Stimulated activated memory B cell treated with anti-CD40 and anti-IgM and Interleukin-4, amounts not matched to agents 10 μg/mL and 1 μg/mL and 100 μg/mL, for 72 hours (primary cell): Measurements from ENCODE around the gene VEGFA.

Experiments used
- ATAC-seq: fragments of 150-1000 bp; cut with Tn5 transposase; 2 replicates; pipeline ENCODE4 v1.10.0; 2021
- H3K27ac Mint-ChIP-seq: one replicate; pipeline ENCODE4 v1.8.0; 2022; ENCODE audit warnings: mild to moderate bottlenecking, mixed read lengths
- H3K27me3 Mint-ChIP-seq: one replicate; pipeline ENCODE4 v1.8.0; 2022; ENCODE audit warnings: mixed read lengths
- H3K36me3 Mint-ChIP-seq: one replicate; pipeline ENCODE4 v1.8.0; 2022; ENCODE audit warnings: mixed read lengths
- H3K4me1 Mint-ChIP-seq: one replicate; pipeline ENCODE4 v1.8.0; 2022; ENCODE audit warnings: mixed read lengths
- H3K4me3 Mint-ChIP-seq: one replicate; pipeline ENCODE4 v1.8.0; 2022; ENCODE audit warnings: mild to moderate bottlenecking, moderate library complexity, mixed read lengths
- H3K9me3 Mint-ChIP-seq: one replicate; pipeline ENCODE4 v1.8.0; 2022; ENCODE audit warnings: mixed read lengths

The VEGFA gene

GRCh38 chr6:43780941-43781928 is 11.2 kb downstream of the VEGFA start:
- Mint-ChIP-seq H3K4me3 (no peak overlapping the region), H3K27me3 (no peaks in the 10 kb centered on the region), H3K27ac (no peak overlapping the region), H3K36me3 (no peaks in the 10 kb centered on the region), H3K9me3 (no peaks in the 10 kb centered on the region), H3K4me1 (peaks cover 13% of the 10 kb centered on the region)
- no peak for ATAC-seq

- H3K9me3 Mint-ChIP-seq, result no peaks in the 10 kb centered on the region
- H3K4me1 Mint-ChIP-seq, result peaks cover 6% of the 10 kb centered on the region
- no peak overlapping the region for H3K27ac Mint-ChIP-seq
- no peaks in the 10 kb centered on the region for H3K36me3 Mint-ChIP-seq
- ATAC-seq, result no peak
- no peaks in the 10 kb centered on the region for H3K27me3 Mint-ChIP-seq
- H3K4me3 Mint-ChIP-seq, result no peak overlapping the region
Observed at GRCh38 chr6:43781941-43782704, 12.1 kb downstream of the VEGFA start.

DNA sequence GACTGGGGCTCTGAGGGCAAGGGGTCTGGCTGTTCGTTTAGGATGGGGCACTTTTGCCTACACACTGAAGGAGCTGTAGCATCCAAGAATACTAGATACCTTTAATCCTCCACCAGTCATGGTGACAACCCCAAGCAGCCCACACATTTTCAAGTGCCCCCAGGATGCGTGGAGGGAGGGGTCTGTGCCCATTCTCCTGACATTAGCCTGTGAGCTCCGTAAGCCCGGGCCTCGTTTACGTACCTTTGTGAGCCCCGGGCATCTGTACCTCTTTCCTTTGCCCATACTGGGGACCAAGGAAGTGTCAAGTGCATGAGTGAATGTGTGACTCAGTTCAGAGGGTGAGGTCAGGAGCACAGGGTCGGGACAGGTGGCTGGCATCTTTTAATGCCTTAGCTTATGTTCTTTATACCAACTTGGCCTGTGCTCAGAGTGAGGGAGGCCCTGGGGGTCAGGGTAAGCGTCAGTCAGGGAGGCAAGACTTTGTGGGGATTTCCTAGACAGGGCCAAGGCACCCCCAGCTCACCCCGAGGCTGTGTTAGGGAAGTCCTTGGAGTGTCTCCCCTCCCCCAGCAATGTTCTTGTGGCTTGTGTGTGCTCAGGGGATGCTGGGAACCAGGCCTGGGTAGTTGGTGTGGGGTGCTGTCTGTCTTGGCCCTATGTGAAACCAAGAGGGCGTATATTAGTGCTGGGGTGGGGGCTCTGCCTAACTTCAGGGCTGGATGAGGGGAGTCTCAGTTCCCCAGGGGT is 12.9 kb downstream of the VEGFA start:
- ATAC-seq, result no peak
- no peaks in the 10 kb centered on the region for H3K27me3 Mint-ChIP-seq
- no peak overlapping the region for H3K4me3 Mint-ChIP-seq
- H3K9me3 Mint-ChIP-seq, result no peaks in the 10 kb centered on the region
- no peak overlapping the region for H3K27ac Mint-ChIP-seq
- H3K36me3 Mint-ChIP-seq, result no peaks in the 10 kb centered on the region
- peaks cover 6% of the 10 kb centered on the region for H3K4me1 Mint-ChIP-seq

DNA sequence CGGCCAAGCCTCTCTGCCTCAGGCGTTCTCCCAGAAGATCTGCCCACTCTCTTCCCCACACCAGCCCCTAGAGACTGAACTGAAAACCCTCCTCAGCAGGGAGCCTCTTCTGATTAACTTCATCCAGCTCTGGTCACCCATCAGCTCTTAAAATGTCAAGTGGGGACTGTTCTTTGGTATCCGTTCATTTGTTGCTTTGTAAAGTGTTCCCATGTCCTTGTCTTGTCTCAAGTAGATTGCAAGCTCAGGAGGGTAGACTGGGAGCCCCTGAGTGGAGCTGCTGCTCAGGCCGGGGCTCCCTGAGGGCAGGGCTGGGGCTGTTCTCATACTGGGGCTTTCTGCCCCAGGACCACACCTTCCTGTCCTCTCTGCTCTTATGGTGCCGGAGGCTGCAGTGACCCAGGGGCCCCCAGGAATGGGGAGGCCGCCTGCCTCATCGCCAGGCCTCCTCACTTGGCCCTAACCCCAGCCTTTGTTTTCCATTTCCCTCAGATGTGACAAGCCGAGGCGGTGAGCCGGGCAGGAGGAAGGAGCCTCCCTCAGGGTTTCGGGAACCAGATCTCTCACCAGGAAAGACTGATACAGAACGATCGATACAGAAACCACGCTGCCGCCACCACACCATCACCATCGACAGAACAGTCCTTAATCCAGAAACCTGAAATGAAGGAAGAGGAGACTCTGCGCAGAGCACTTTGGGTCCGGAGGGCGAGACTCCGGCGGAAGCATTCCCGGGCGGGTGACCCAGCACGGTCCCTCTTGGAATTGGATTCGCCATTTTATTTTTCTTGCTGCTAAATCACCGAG is 14.2 kb downstream of the VEGFA start:
- Mint-ChIP-seq H3K4me3 (no peak overlapping the region), H3K27me3 (no peaks in the 10 kb centered on the region), H3K27ac (peak overlapping the region; percentile 19), H3K9me3 (peaks cover 3% of the 10 kb centered on the region), H3K4me1 (peaks cover 6% of the 10 kb centered on the region), H3K36me3 (no peaks in the 10 kb centered on the region)
- ATAC-seq, result no peak

GRCh38 chr6:43785220-43785752 is 15.3 kb downstream of the VEGFA start:
- H3K27me3 Mint-ChIP-seq, result no peaks in the 10 kb centered on the region
- no peak overlapping the region for H3K27ac Mint-ChIP-seq
- no peaks in the 10 kb centered on the region for H3K36me3 Mint-ChIP-seq
- peaks cover 3% of the 10 kb centered on the region for H3K9me3 Mint-ChIP-seq
- H3K4me3 Mint-ChIP-seq, result no peak overlapping the region
- ATAC-seq, result no peak
- peaks cover 6% of the 10 kb centered on the region for H3K4me1 Mint-ChIP-seq

- no peak overlapping the region for H3K27ac Mint-ChIP-seq
- no peak for ATAC-seq
- no peaks in the 10 kb centered on the region for H3K36me3 Mint-ChIP-seq
- peaks cover 3% of the 10 kb centered on the region for H3K9me3 Mint-ChIP-seq
- H3K4me3 Mint-ChIP-seq, result no peak overlapping the region
- H3K27me3 Mint-ChIP-seq, result no peaks in the 10 kb centered on the region
- H3K4me1 Mint-ChIP-seq, result peaks cover 6% of the 10 kb centered on the region
Observed at GRCh38 chr6:43785904-43786303, 15.9 kb downstream of the VEGFA start.

- Mint-ChIP-seq H3K27ac (no peak overlapping the region), H3K9me3 (peaks cover 3% of the 10 kb centered on the region), H3K36me3 (no peaks in the 10 kb centered on the region), H3K4me3 (no peak overlapping the region), H3K27me3 (no peaks in the 10 kb centered on the region), H3K4me1 (peaks cover 6% of the 10 kb centered on the region)
- no peak for ATAC-seq
Observed at GRCh38 chr6:43786664-43787329, 16.8 kb downstream of the VEGFA start.

GRCh38 chr6:43788301-43788700 is 18.3 kb downstream of the VEGFA start:
- Mint-ChIP-seq H3K36me3 (no peaks in the 10 kb centered on the region), H3K9me3 (peaks cover 3% of the 10 kb centered on the region), H3K4me1 (peaks cover 6% of the 10 kb centered on the region), H3K4me3 (no peak overlapping the region), H3K27me3 (no peaks in the 10 kb centered on the region), H3K27ac (no peak overlapping the region)
- no peak for ATAC-seq

- no peaks in the 10 kb centered on the region for H3K27me3 Mint-ChIP-seq
- no peak overlapping the region for H3K27ac Mint-ChIP-seq
- H3K4me1 Mint-ChIP-seq, result no peaks in the 10 kb centered on the region
- ATAC-seq, result no peak
- H3K4me3 Mint-ChIP-seq, result no peak overlapping the region
- H3K9me3 Mint-ChIP-seq, result peaks cover 3% of the 10 kb centered on the region
- H3K36me3 Mint-ChIP-seq, result no peaks in the 10 kb centered on the region
Observed at GRCh38 chr6:43789447-43789846, 19.4 kb downstream of the VEGFA start.

DNA sequence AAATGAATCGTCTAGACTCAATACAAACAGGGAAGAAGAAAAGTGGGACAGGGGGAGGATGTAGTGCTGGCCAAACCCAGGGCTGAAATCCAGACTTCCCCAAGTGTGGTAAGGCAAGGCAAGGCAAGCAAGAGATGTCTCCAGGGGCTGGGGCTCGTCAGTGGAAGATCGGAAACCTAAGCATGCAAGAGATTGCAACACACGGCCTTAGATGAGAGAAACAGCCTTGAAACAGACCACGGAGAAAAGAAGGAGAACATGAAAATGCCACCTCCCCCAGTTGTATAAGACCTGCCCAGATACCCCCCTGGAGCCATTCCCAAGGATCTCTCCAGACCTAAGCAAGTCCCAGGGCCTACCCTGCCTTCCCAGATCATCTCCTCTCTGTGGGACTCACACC is 20.0 kb downstream of the VEGFA start:
- Mint-ChIP-seq H3K4me1 (no peaks in the 10 kb centered on the region), H3K36me3 (no peaks in the 10 kb centered on the region), H3K4me3 (no peak overlapping the region), H3K27me3 (peaks cover 2% of the 10 kb centered on the region), H3K27ac (no peak overlapping the region), H3K9me3 (peaks cover 3% of the 10 kb centered on the region)
- ATAC-seq, result no peak

GRCh38 chr6:43791745-43792422 is 21.9 kb downstream of the VEGFA start:
- Mint-ChIP-seq H3K36me3 (no peaks in the 10 kb centered on the region), H3K27me3 (peaks cover 20% of the 10 kb centered on the region), H3K4me1 (no peaks in the 10 kb centered on the region), H3K27ac (no peak overlapping the region), H3K4me3 (no peak overlapping the region), H3K9me3 (peaks cover 3% of the 10 kb centered on the region)
- no peak for ATAC-seq

DNA sequence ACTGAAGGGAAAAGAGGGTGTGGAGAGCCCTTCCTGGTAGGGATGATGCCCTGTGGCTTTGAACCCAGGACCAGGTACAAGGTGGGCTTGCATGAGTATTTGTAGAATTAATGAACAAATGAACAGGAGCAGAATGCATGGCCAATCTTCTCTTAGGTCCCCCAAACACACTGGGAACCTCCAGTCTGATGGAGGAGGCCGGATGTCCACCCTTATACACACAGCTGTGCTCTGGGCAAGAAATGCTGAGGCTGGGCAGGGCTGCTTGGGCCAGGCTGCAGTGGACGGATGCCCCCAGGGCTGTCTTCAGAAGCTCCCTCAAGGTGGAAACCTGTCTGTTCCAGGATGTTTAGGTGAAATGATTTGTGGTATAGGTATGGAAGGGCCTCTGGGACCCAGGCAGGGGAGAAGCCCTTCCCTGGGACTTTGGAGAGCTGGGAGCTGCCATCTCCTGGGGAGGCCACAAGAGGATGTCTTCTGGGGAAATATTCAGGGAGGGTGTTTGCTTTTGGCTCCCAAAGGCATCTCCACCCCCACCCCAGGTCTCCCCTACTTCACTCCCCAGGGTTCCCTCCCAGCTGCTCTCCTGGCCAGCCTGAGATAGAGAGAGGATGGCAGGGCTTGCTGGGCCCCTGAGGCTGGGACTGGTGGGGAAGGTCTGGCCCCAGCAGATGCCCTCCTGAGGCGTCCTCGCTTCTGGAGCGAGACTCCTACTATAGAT is 23.3 kb downstream of the VEGFA start:
- Mint-ChIP-seq H3K4me1 (peaks cover 2% of the 10 kb centered on the region), H3K36me3 (no peaks in the 10 kb centered on the region), H3K9me3 (peaks cover 3% of the 10 kb centered on the region), H3K4me3 (no peak overlapping the region), H3K27ac (no peak overlapping the region), H3K27me3 (peaks cover 20% of the 10 kb centered on the region)
- ATAC-seq, result no peak

DNA sequence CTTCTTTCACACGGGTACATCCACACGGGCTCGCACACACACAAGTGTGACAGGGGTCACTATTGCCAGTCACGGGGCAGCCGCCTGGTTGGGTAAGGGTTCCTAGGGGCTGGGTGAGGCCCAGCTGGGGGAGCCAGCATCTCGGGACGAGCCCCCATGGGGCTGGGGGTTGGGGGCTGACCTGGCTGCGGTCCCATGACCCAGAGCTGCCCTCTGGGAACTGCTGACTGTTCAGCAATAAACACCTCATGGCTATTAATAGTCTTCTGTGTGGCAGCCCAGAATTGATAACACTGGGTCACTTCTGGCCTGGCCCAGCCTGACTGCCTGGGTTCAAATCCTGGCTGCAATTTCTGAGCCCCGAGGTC is 23.8 kb downstream of the VEGFA start:
- peaks cover 7% of the 10 kb centered on the region for H3K4me1 Mint-ChIP-seq
- H3K27ac Mint-ChIP-seq, result no peak overlapping the region
- no peak for ATAC-seq
- no peaks in the 10 kb centered on the region for H3K9me3 Mint-ChIP-seq
- no peak overlapping the region for H3K4me3 Mint-ChIP-seq
- peaks cover 20% of the 10 kb centered on the region for H3K27me3 Mint-ChIP-seq
- no peaks in the 10 kb centered on the region for H3K36me3 Mint-ChIP-seq
